GM23248 (cell line): ENCODE results near the gene QSOX1.

Experiments
- EZH2 ChIP-seq: fragments of 200-600 bp; sonication (generic); IDR thresholded peaks from 2 replicates; pipeline ENCODE4 v1.6.1; 2018; ENCODE audit warnings: antibody characterized with exemption, mild to moderate bottlenecking; ENCODE audit not compliant: insufficient read depth, poor library complexity, severe bottlenecking
- EZH2phosphoT487 ChIP-seq: fragments of 200-600 bp; sonication (generic); IDR thresholded peaks from 2 replicates; pipeline ENCODE4 v1.6.1; 2018; ENCODE audit warnings: antibody characterized with exemption, moderate library complexity, mild to moderate bottlenecking, low read depth; ENCODE audit not compliant: insufficient read depth

DNA sequence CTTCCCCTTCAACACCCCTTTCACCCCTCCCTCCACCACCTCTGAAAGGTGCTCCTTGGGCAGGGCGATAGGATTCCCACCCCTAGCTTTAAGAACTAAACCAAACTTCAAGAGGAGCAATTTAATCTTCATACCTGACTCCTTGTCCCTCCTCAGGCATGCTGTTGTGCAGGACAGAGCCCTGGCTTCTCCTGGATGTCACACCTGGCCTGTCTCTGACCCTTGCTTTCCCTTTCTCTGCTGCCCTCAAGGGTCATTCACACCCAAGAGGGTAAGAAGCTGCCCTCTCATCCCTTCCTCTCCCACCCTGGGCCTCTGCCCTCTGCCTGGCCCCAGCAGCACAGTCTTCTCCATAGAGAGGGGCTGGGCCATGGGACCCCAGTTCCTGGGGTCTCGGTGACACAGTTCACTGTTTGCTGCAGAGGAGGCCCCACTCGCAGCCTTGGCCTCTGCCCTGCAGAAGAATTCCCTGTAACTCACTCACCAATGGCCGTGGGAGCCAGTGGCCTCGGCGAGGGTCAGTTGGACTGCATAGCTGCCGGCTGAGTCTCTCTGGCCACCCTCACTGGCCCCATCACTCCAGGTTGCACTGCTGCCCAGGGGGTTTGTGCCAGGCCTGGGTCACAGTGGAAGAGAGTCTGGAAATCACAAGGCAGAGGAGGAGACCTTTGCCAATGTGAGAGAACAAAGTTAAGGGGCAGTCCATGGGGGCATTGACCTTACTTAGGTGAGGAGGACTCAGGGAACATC is 47.0 kb downstream of the QSOX1 start:
- TF ChIP-seq EZH2phosphoT487 (no peak), EZH2 (no peak)
